Endodermal cell (in vitro differentiated cells): ENCODE results near the gene TMPRSS2. TPM values are rescaled to one million over a fixed set of nuclear protein-coding genes. Genes with fewer than 3 reads are reported as not detected.

Experiments
- DNase-seq: peaks from one replicate; pipeline ENCODE4 v3.0.0-alpha.2; 2017
- H3K27ac ChIP-seq: 2 replicates; pipeline ENCODE4 v1.5.1; 2013; ENCODE audit warnings: mild to moderate bottlenecking, low read depth, low read length, moderate library complexity
- H3K27me3 ChIP-seq: 2 replicates; pipeline ENCODE4 v1.6.1; 2013; ENCODE audit warnings: mild to moderate bottlenecking, low read length, moderate library complexity; ENCODE audit not compliant: insufficient read depth, control insufficient read depth, poor library complexity, severe bottlenecking
- H3K36me3 ChIP-seq: 2 replicates; pipeline ENCODE4 v1.7.0; 2013; ENCODE audit warnings: mild to moderate bottlenecking, low read length, moderate library complexity; ENCODE audit not compliant: control insufficient read depth, insufficient read depth
- H3K4me1 ChIP-seq: one replicate; pipeline ENCODE4 v1.7.0; 2013; ENCODE audit warnings: low read length; ENCODE audit not compliant: control insufficient read depth, insufficient read depth
- H3K4me3 ChIP-seq: 2 replicates; pipeline ENCODE4 v1.5.1; 2013; ENCODE audit warnings: mild to moderate bottlenecking, low read length, moderate library complexity
- H3K9ac ChIP-seq: 2 replicates; pipeline ENCODE4 v1.6.1; 2013; ENCODE audit warnings: mild to moderate bottlenecking, low read length, moderate library complexity; ENCODE audit not compliant: poor library complexity, severe bottlenecking; ENCODE audit errors: extremely low read depth
- H3K9me3 ChIP-seq: 2 replicates; pipeline ENCODE4 v1.6.1; 2013; ENCODE audit warnings: mild to moderate bottlenecking, low read length, moderate library complexity; ENCODE audit not compliant: control insufficient read depth
- H3K27ac Mint-ChIP-seq: 2 replicates; pipeline ENCODE4 v1.8.0; 2020; ENCODE audit warnings: mixed read lengths
- H3K27me3 Mint-ChIP-seq: 2 replicates; pipeline ENCODE4 v1.8.0; 2021; ENCODE audit warnings: mild to moderate bottlenecking, mixed read lengths; ENCODE audit not compliant: insufficient read depth
- H3K36me3 Mint-ChIP-seq: 2 replicates; pipeline ENCODE4 v1.8.0; 2020; ENCODE audit warnings: low read depth, mixed read lengths
- H3K4me1 Mint-ChIP-seq: 2 replicates; pipeline ENCODE4 v1.8.0; 2020; ENCODE audit warnings: mixed read lengths
- H3K4me3 Mint-ChIP-seq: 2 replicates; pipeline ENCODE4 v1.8.0; 2020; ENCODE audit warnings: mild to moderate bottlenecking, moderate library complexity, mixed read lengths
- H3K9me3 Mint-ChIP-seq: 2 replicates; pipeline ENCODE4 v1.8.0; 2020; ENCODE audit warnings: mild to moderate bottlenecking, mixed read lengths
- CTCF ChIP-seq: fragments of 200-600 bp; sonication (generic); conservative IDR thresholded peaks from 2 replicates; pipeline ENCODE4 v1.5.0; 2021; ENCODE audit warnings: antibody characterized with exemption, mild to moderate bottlenecking
- WGBS, 2 experiments: methylation state at CpG; one replicate each; pipeline versions ENCODE4 v1.1.5 to v1.1.7; 2013; ENCODE audit warnings: missing lambda C conversion rate in 2 of 2, mixed read lengths in 1 of 2; ENCODE audit not compliant: insufficient coverage in 1 of 2, insufficient read length in 1 of 2; 5-methylcytosine and 5-hydroxymethylcytosine counted together
- total RNA-seq, 2 donors: library from RNA; stranded (reverse); fragmentation: NEBNext Ultra II Directional in 1 of 2; extraction: Animal tissue kit (Norgen Biotek cat#: 25700) in 1 of 2; gene quantifications; 2 replicates in 1 of 2; 3 replicates in 1 of 2; pipeline ENCODE4 v1.2.1, GENCODE V29; 2021

TMPRSS2 gene
- total RNA-seq, 2 donors from 2014 or later: 17.6 to 19.2 TPM

- peaks cover 4% of the 10 kb centered on the region for H3K4me1 Mint-ChIP-seq
- 68 to 79% methylated on average over 2 of the region's 3 CpGs for WGBS, 2 experiments
- TF ChIP-seq CTCF: no peak
- Histone ChIP-seq H3K9me3 (no peaks in the 10 kb centered on the region), H3K36me3 (no peaks in the 10 kb centered on the region), H3K27me3 (no peaks in the 10 kb centered on the region), H3K4me1 (no peaks in the 10 kb centered on the region), H3K4me3 (no peak overlapping the region), H3K27ac (no peak overlapping the region), H3K9ac (no peak overlapping the region)
- peak overlapping the region; percentile 50 for H3K27ac Mint-ChIP-seq
- no peaks in the 10 kb centered on the region for H3K9me3 Mint-ChIP-seq
- H3K27me3 Mint-ChIP-seq: no peaks in the 10 kb centered on the region
- H3K4me3 Mint-ChIP-seq: no peak overlapping the region
- no peaks in the 10 kb centered on the region for H3K36me3 Mint-ChIP-seq
- no peak for DNase-seq
These were observed 54.2 kb downstream of the TMPRSS2 start for GRCh38 chr21:41453761-41454160.

- H3K4me3 Mint-ChIP-seq: no peak overlapping the region
- TF ChIP-seq CTCF: no peak
- H3K36me3 ChIP-seq: no peaks in the 10 kb centered on the region
- H3K27ac Mint-ChIP-seq: no peak overlapping the region
- H3K4me3 ChIP-seq: no peak overlapping the region
- H3K27ac ChIP-seq: no peak overlapping the region
- H3K4me1 Mint-ChIP-seq: peaks cover 4% of the 10 kb centered on the region
- H3K27me3 Mint-ChIP-seq: no peaks in the 10 kb centered on the region
- H3K9me3 Mint-ChIP-seq: no peaks in the 10 kb centered on the region
- H3K9me3 ChIP-seq: no peaks in the 10 kb centered on the region
- WGBS, 2 experiments: 83 to 98% methylated on average over 3 of the region's 3 CpGs
- H3K27me3 ChIP-seq: no peaks in the 10 kb centered on the region
- H3K4me1 ChIP-seq: no peaks in the 10 kb centered on the region
- no peaks in the 10 kb centered on the region for H3K36me3 Mint-ChIP-seq
- H3K9ac ChIP-seq: no peak overlapping the region
- no peak for DNase-seq
These were observed 54.8 kb downstream of the TMPRSS2 start for GRCh38 chr21:41453198-41453597.

GRCh38 chr21:41451753-41452676 is 55.9 kb downstream of the TMPRSS2 start:
- Mint-ChIP-seq H3K27me3 (no peaks in the 10 kb centered on the region), H3K4me3 (no peak overlapping the region), H3K9me3 (no peaks in the 10 kb centered on the region), H3K27ac (no peak overlapping the region), H3K36me3 (no peaks in the 10 kb centered on the region), H3K4me1 (peaks cover 4% of the 10 kb centered on the region)
- Histone ChIP-seq H3K4me3 (no peak overlapping the region), H3K4me1 (no peaks in the 10 kb centered on the region), H3K27me3 (no peaks in the 10 kb centered on the region), H3K9me3 (no peaks in the 10 kb centered on the region), H3K9ac (no peak overlapping the region), H3K36me3 (no peaks in the 10 kb centered on the region), H3K27ac (no peak overlapping the region)
- TF ChIP-seq CTCF: no peak
- no peak for DNase-seq
- 90 to 95% methylated on average over 10 to 13 of the region's 16 CpGs for WGBS, 2 experiments
